Ascending aorta (tissue), 2 donors: ENCODE data around the gene TAS2R42. TPM values are rescaled to one million over a fixed set of nuclear protein-coding genes. Genes with fewer than 3 reads are reported as not detected.

Source experiments
- DNase-seq, 2 donors: peaks; one replicate each; pipeline ENCODE4 v3.0.0-alpha.2; 2019; ENCODE audit warnings: low spot score in 2 of 2
- H3K27ac ChIP-seq, 2 donors: fragments of 200-600 bp; sonication (generic); one replicate each; pipeline ENCODE4 v1.5.1; 2016 to 2017; ENCODE audit warnings: mild to moderate bottlenecking in 1 of 2
- H3K27me3 ChIP-seq: fragments of 200-600 bp; sonication (generic); one replicate; pipeline ENCODE4 v1.5.1; 2017
- H3K36me3 ChIP-seq, 2 donors: fragments of 200-600 bp; sonication (generic); one replicate each; pipeline ENCODE4 v1.5.1; 2016
- H3K4me1 ChIP-seq, 2 donors: fragments of 200-600 bp; sonication (generic); one replicate each; pipeline ENCODE4 v1.5.1; 2016 to 2017; ENCODE audit warnings: mild to moderate bottlenecking in 1 of 2
- H3K4me3 ChIP-seq, 2 donors: fragments of 200-600 bp; sonication (generic); one replicate each; pipeline ENCODE4 v1.5.1; 2016 to 2017; ENCODE audit warnings: mild to moderate bottlenecking in 1 of 2
- H3K9me3 ChIP-seq, 2 donors: fragments of 200-600 bp; sonication (generic); one replicate each; pipeline ENCODE4 v1.5.1; 2016
- CTCF ChIP-seq, 3 experiments: fragments of 200-600 bp in 2 of 3; fragments of 450-650 bp in 1 of 3; sonication (generic) in 2 of 3; IDR thresholded peaks; one replicate each; pipeline ENCODE4 v1.5.1; 2016 to 2019; ENCODE audit warnings: antibody characterized with exemption in 3 of 3, mild to moderate bottlenecking in 1 of 3, moderate library complexity in 1 of 3
- intact Hi-C: fragments of 100-400 bp; cut with DNase I; formaldehyde crosslinking; loops from one replicate; pipeline ENCODE4 v1.15.1; 2023
- total RNA-seq: library from RNA; depleted of rRNA; stranded (reverse); fragments of >200 nt; gene quantifications from one replicate; pipeline ENCODE4 v1.1.0, GENCODE V29; 2016

The TAS2R42 gene
- total RNA-seq, 1 donor from 2014 or later = not detected

GRCh38 chr12:11204173-11204572 lies 17.4 kb upstream of the TAS2R42 start:
- Histone ChIP-seq H3K27ac (no peak overlapping the region), H3K9me3 (no peaks in the 10 kb centered on the region), H3K27me3 (no peaks in the 10 kb centered on the region), H3K4me1 (no peaks in the 10 kb centered on the region), H3K36me3 (no peaks in the 10 kb centered on the region), H3K4me3 (no peak overlapping the region)
- TF ChIP-seq CTCF (IDR thresholded peaks at IDR 0.05) = no peak
- DNase-seq = no peak
- intact Hi-C loops = no loop called here

GRCh38 chr12:11202811-11203210 lies 16.1 kb upstream of the TAS2R42 start:
- Histone ChIP-seq H3K36me3 (no peaks in the 10 kb centered on the region), H3K4me1 (no peaks in the 10 kb centered on the region), H3K4me3 (no peak overlapping the region), H3K27ac (no peak overlapping the region), H3K27me3 (no peaks in the 10 kb centered on the region), H3K9me3 (no peaks in the 10 kb centered on the region)
- DNase-seq = no peak
- intact Hi-C loops = no loop called here
- TF ChIP-seq CTCF (IDR thresholded peaks at IDR 0.05) = no peak

GRCh38 chr12:11183011-11183410 lies 3.7 kb downstream of the TAS2R42 start:
- TF ChIP-seq CTCF (IDR thresholded peaks at IDR 0.05) = no peak
- H3K36me3 ChIP-seq = no peaks in the 10 kb centered on the region

GRCh38 chr12:11182529-11182928 lies 4.2 kb downstream of the TAS2R42 start:
- H3K4me3 ChIP-seq = no peak overlapping the region
- H3K27me3 ChIP-seq = no peaks in the 10 kb centered on the region
- H3K9me3 ChIP-seq = no peaks in the 10 kb centered on the region
- DNase-seq = no peak
- H3K36me3 ChIP-seq = no peaks in the 10 kb centered on the region
- no peak overlapping the region for H3K27ac ChIP-seq
- no peaks in the 10 kb centered on the region for H3K4me1 ChIP-seq
- intact Hi-C loops = no loop called here
- no peak for TF ChIP-seq CTCF (IDR thresholded peaks at IDR 0.05)

More at GRCh38 chr12:11183011-11183410, 3.7 kb downstream of the TAS2R42 start:
- Histone ChIP-seq H3K9me3 (no peaks in the 10 kb centered on the region), H3K27me3 (no peaks in the 10 kb centered on the region), H3K4me1 (no peaks in the 10 kb centered on the region), H3K27ac (no peak overlapping the region), H3K4me3 (no peak overlapping the region)
- no peak for DNase-seq
- intact Hi-C loops = no loop called here

GRCh38 chr12:11178250-11178649 lies 8.5 kb downstream of the TAS2R42 start:
- Histone ChIP-seq H3K36me3 (no peaks in the 10 kb centered on the region), H3K4me3 (no peak overlapping the region), H3K27ac (no peak overlapping the region), H3K27me3 (no peaks in the 10 kb centered on the region), H3K9me3 (no peaks in the 10 kb centered on the region), H3K4me1 (no peaks in the 10 kb centered on the region)
- intact Hi-C loops = loop anchor here (10.0 kb wide), 3 partner anchors 423 to 963 kb away; partner anchors contain the start of gene GABARAPL1
- no peak for TF ChIP-seq CTCF (IDR thresholded peaks at IDR 0.05)
- DNase-seq = no peak

GRCh38 chr12:11174022-11174421 lies 12.7 kb downstream of the TAS2R42 start:
- Histone ChIP-seq H3K36me3 (no peaks in the 10 kb centered on the region), H3K27me3 (no peaks in the 10 kb centered on the region), H3K4me1 (peaks cover 3 to 18% of the 10 kb centered on the region in 2 donors), H3K4me3 (no peak overlapping the region), H3K9me3 (no peaks in the 10 kb centered on the region), H3K27ac (no peak overlapping the region)
- intact Hi-C loops = loop anchor here (5.0 to 10.0 kb wide), 4 partner anchors 419 to 959 kb away; partner anchors contain the start of gene GABARAPL1
- TF ChIP-seq CTCF (IDR thresholded peaks at IDR 0.05) = no peak
- no peak for DNase-seq
